Mucosa of descending colon (tissue), 3 donors: Measurements from ENCODE around the gene MAP6. TPM values are rescaled to one million over a fixed set of nuclear protein-coding genes. Genes with fewer than 3 reads are reported as not detected.
"Not testable (repeated sequence)": the region's sequence is repeated elsewhere in the genome, so short reads cannot be mapped to it uniquely, and the experiment has no call there.

Experiments
- ATAC-seq: fragments of 200-7000 bp; cut with Tn5 transposase; one replicate; pipeline ENCODE4 v1.9.1; 2020; ENCODE audit warnings: mild to moderate bottlenecking, moderate library complexity
- DNase-seq, 3 donors: peaks; one replicate each; pipeline ENCODE4 v3.0.0-alpha.2; 2020
- H3K36me3 ChIP-seq: fragments of 200-600 bp; one replicate; pipeline ENCODE4 v1.8.0; 2021; ENCODE audit warnings: low read depth, mild to moderate bottlenecking
- H3K4me1 ChIP-seq: fragments of 200-600 bp; one replicate; pipeline ENCODE4 v1.8.0; 2021; ENCODE audit warnings: low read depth, mild to moderate bottlenecking
- H3K4me3 ChIP-seq: fragments of 200-600 bp; one replicate; pipeline ENCODE4 v1.8.0; 2021; ENCODE audit warnings: mild to moderate bottlenecking
- H3K9me3 ChIP-seq: fragments of 200-600 bp; one replicate; pipeline ENCODE4 v1.8.0; 2021; ENCODE audit warnings: mild to moderate bottlenecking
- intact Hi-C, 2 donors: fragments of 100-400 bp; cut with DNase I in 1 of 2; cut with micrococcal nuclease in 1 of 2; formaldehyde crosslinking; loops; one replicate each; pipeline versions ENCODE4 v1.11.0 to v1.11.1; 2022; cut with DNase I, micrococcal nuclease
- total RNA-seq, 3 donors: library from RNA; stranded (reverse); fragmentation: NEBNext Ultra II Directional in 2 of 3; extraction: Animal tissue kit (Norgen Biotek cat#: 25700) in 2 of 3; gene quantifications; one replicate each; pipeline versions ENCODE4 v1.2.1 to v1.2.4, GENCODE V29; 2021 to 2023
- TF ChIP-seq, protein P1 (sequence below): fragments of 200-600 bp; IDR thresholded peaks from one replicate; pipeline ENCODE4 v1.8.0; 2022; ENCODE audit warnings: antibody characterized with exemption, mild to moderate bottlenecking
- donor health status: DM: no; HTN: no; CAD: no; lungs with moderate emphysema.
- donor health status: DM: no; HTN: no; CAD: no.
- donor health status: DM: no; HTN: yes; CAD: no.

MAP6 gene
- total RNA-seq, 3 donors from 2014 or later = 0.84 to 17.7 (median 1.9) TPM

DNA sequence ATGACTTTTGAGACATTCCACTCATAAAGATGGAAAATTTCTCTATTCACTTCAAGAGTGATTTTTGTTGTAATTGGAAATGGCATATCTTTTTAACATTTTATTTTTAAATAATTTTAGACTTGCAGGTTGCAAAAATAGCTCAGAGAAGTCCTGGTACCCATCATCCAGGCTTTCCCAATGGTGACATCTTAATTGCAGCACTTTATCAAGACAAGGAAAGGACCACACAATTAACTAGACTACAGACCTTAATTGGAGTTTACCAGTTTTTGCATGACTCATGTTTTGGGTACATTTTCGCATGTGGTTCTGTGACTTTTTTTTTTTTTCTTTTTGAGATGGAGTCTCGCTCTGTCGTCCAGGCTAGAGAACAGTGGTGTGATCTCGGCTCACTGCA lies 23.0 kb upstream of the MAP6 start:
- H3K4me1 ChIP-seq = no peaks in the 10 kb centered on the region
- no peaks in the 10 kb centered on the region for H3K36me3 ChIP-seq
- ATAC-seq = no peak
- no peak overlapping the region for H3K4me3 ChIP-seq
- TF ChIP-seq, protein P1, sequence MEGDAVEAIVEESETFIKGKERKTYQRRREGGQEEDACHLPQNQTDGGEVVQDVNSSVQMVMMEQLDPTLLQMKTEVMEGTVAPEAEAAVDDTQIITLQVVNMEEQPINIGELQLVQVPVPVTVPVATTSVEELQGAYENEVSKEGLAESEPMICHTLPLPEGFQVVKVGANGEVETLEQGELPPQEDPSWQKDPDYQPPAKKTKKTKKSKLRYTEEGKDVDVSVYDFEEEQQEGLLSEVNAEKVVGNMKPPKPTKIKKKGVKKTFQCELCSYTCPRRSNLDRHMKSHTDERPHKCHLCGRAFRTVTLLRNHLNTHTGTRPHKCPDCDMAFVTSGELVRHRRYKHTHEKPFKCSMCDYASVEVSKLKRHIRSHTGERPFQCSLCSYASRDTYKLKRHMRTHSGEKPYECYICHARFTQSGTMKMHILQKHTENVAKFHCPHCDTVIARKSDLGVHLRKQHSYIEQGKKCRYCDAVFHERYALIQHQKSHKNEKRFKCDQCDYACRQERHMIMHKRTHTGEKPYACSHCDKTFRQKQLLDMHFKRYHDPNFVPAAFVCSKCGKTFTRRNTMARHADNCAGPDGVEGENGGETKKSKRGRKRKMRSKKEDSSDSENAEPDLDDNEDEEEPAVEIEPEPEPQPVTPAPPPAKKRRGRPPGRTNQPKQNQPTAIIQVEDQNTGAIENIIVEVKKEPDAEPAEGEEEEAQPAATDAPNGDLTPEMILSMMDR = no peak
- intact Hi-C loops = no loop called here
- H3K9me3 ChIP-seq = no peaks in the 10 kb centered on the region
- DNase-seq = no peak

DNA sequence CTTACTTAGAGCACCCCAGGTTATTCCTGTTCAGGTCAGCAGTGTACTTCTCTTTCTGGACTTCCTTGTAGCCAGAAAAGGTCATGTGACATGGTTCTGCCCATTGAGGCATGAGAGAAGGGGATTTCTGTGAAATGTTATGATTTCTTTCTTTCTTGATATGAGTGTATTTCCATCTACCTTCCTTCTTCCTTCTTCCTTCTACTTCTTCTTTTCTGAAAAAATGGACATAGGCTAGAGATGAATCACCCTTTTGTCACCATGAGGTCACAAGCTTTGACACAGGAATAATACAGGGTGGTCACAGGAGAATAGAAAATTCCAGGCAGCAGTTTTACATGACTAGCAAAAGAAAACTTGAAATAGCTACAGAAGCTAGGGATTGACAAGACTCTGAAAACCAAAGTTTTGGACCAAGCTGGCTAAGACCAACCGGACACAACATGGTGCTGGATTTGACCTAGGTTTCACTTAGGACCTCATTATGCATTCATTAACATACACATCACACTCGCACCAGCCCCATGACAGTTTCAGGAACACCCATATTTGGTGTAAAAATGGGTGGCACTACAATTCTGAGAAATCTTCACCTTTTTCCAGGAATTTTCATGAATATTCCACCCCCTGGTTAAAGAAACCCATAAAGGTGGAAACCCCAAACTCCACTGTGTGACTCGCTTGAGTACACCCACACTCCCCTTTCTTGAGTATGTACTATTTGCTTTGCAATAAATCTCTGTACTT lies 21.2 kb upstream of the MAP6 start:
- TF ChIP-seq, protein P1 = no peak
- intact Hi-C loops = no loop called here
- ATAC-seq (peak; percentile 24), DNase-seq (no peak)
- Histone ChIP-seq H3K4me3 (no peak overlapping the region), H3K9me3 (no peaks in the 10 kb centered on the region), H3K36me3 (no peaks in the 10 kb centered on the region), H3K4me1 (no peaks in the 10 kb centered on the region)

DNA sequence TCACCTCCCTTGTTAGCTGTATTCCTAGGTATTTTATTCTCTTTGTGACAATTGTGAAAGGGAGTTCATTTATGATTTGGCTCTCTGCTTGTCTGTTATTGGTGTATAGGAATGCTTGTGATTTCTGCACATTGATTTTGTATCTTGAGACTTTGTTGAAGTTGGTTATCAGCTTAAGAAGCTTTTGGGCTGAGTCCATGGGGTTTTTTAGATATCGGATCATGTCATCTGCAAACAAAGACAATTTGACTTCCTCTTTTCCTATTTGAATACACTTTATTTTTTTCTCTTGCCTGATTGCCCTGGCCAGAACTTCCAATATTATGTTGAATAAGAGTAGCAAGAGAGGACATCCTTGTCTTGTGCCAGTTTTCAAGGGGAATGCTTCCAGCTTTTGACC lies 15.0 kb upstream of the MAP6 start:
- H3K4me1 ChIP-seq, DNase-seq, ATAC-seq, H3K36me3 ChIP-seq, H3K4me3 ChIP-seq, H3K9me3 ChIP-seq, intact Hi-C loops: not testable (repeated sequence)

DNA sequence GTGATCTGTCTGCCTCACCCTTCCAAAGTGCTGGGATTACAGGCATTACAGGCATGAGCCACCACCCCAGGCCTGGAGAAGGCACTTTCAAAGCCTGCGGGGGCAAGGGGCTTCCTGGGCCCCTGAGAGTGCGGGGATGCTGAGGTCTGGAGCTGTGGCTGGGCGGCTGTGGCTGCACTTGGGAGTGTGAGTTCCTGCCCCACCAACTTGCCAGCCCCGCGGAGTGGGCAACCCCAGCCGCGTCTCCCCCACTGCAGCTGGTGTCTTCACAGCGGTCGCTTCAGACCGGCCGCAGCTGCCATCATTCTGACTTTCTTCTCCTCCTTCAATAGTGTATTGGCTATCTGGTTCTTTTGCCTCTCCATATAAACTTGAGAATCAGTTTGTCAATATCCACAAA lies 10.7 kb upstream of the MAP6 start:
- no peaks in the 10 kb centered on the region for H3K36me3 ChIP-seq
- DNase-seq (no peak), ATAC-seq (no peak)
- H3K9me3 ChIP-seq = no peaks in the 10 kb centered on the region
- no peak overlapping the region for H3K4me3 ChIP-seq
- intact Hi-C loops = no loop called here
- TF ChIP-seq, protein P1 = no peak
- H3K4me1 ChIP-seq = no peaks in the 10 kb centered on the region

DNA sequence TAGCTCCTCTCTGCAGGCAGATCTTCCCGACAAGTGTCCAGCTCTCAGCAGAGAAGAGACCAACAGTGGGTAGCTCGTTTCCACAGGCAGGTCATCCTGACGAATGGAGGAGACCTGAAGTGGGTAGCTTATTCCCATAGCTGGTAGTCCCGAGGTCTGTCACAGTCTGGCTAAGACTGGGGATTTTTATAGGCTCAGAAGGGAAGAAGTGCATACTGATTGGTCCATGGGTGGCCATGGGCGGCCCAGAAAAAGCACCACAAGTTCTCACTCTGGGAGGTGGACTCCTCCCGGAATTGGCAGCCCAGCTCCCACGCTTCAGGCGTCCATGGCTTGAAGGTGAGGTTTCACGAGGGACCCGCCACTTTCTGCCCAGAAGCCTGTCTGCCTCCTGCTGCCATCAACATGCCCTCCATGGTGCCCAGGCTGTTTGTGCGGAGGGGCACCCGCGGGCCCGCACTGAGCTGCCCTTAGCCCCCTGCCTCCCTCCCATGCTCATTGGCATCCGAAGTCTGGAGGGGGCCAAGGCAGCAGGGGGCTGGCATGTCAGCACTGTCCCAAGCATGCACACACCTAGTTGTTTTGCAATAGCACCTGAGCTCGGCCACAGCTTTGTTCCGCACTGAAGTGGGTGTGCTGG lies 9.9 kb upstream of the MAP6 start:
- no peaks in the 10 kb centered on the region for H3K4me1 ChIP-seq
- H3K36me3 ChIP-seq = no peaks in the 10 kb centered on the region
- DNase-seq (no peak), ATAC-seq (no peak)
- no peaks in the 10 kb centered on the region for H3K9me3 ChIP-seq
- TF ChIP-seq, protein P1 = no peak
- no peak overlapping the region for H3K4me3 ChIP-seq
- intact Hi-C loops = no loop called here

DNA sequence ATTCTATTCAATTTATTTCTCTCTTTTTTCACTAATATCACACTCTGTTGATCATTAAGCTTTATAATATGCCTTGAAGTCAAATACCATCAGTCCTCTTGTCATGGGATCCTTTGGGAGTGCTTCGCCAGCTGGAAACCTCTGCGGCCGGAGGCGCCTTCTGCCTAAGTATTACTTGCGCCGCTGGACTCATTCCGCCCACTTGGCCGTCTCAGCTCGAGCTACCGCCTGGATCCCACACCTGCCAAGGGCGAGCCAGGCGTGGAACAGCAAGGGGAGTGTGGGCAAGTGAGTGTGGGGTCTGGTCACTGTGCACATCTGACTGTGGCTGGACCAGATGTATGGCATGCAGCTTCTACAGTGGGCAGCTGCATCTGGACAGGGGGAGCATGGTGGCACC lies 9.1 kb upstream of the MAP6 start:
- Histone ChIP-seq H3K36me3 (no peaks in the 10 kb centered on the region), H3K4me3 (no peak overlapping the region), H3K9me3 (no peaks in the 10 kb centered on the region), H3K4me1 (no peaks in the 10 kb centered on the region)
- intact Hi-C loops = no loop called here
- DNase-seq (no peak), ATAC-seq (no peak)
- TF ChIP-seq, protein P1 = no peak
